Stimulated activated CD4-positive, alpha-beta T cell treated with anti-CD3 and anti-CD28 coated beads, TNF-alpha, amount 100 ng/mL, for 4 hours (primary cell): Measurements from ENCODE around the gene COMMD2.

Experiments used
- DNase-seq, 3 experiments: peaks; one replicate each; pipeline ENCODE4 v3.0.0-alpha.2; 2020; ENCODE audit warnings: low read depth in 3 of 3

COMMD2 gene

GRCh38 chr3:149763565-149764195, 11.4 kb upstream of the COMMD2 start:
- no peak for DNase-seq

GRCh38 chr3:149753717-149754116, 1.4 kb upstream of the COMMD2 start:
- no peak for DNase-seq

- no peak for DNase-seq
Observed at GRCh38 chr3:149752788-149753136, 473 bp upstream of the COMMD2 start.

- no peak for DNase-seq
Observed at GRCh38 chr3:149751551-149751950, 738 bp downstream of the COMMD2 start.

- DNase-seq: no peak
Observed at GRCh38 chr3:149744606-149745005, 7.7 kb downstream of the COMMD2 start.

GRCh38 chr3:149744151-149744550, 8.1 kb downstream of the COMMD2 start:
- no peak for DNase-seq

- no peak for DNase-seq
Observed at GRCh38 chr3:149739396-149739795, 12.9 kb downstream of the COMMD2 start.

GRCh38 chr3:149738876-149739275, 13.4 kb downstream of the COMMD2 start:
- DNase-seq: no peak

- no peak for DNase-seq
Observed at GRCh38 chr3:149736953-149737205, 15.4 kb downstream of the COMMD2 start.

- DNase-seq: no peak
Observed at GRCh38 chr3:149736175-149736952, 15.9 kb downstream of the COMMD2 start.

- no peak for DNase-seq
Observed at GRCh38 chr3:149732234-149732633, 20.1 kb downstream of the COMMD2 start.

- no peak for DNase-seq
Observed at GRCh38 chr3:149727656-149728055, 24.6 kb downstream of the COMMD2 start.

- DNase-seq: no peak
Observed at GRCh38 chr3:149726716-149727407, 25.4 kb downstream of the COMMD2 start.

GRCh38 chr3:149723781-149724180, 28.5 kb downstream of the COMMD2 start:
- no peak for DNase-seq

- no peak for DNase-seq
Observed at GRCh38 chr3:149720918-149721317, 31.4 kb downstream of the COMMD2 start.

GRCh38 chr3:149717391-149718056, 34.8 kb downstream of the COMMD2 start:
- no peak for DNase-seq

- no peak for DNase-seq
Observed at GRCh38 chr3:149716984-149717383, 35.3 kb downstream of the COMMD2 start.

- no peak for DNase-seq
Observed at GRCh38 chr3:149715247-149715646, 37.0 kb downstream of the COMMD2 start.

GRCh38 chr3:149713730-149714654, 38.3 kb downstream of the COMMD2 start:
- no peak for DNase-seq

- DNase-seq: no peak
Observed at GRCh38 chr3:149706905-149707304, 45.4 kb downstream of the COMMD2 start.

- DNase-seq: no peak
Observed at GRCh38 chr3:149705416-149705815, 46.9 kb downstream of the COMMD2 start.

- DNase-seq: no peak
Observed at GRCh38 chr3:149703466-149703865, 48.8 kb downstream of the COMMD2 start.
